ENCODE results near the gene HINFP.
"Not testable (repeated sequence)": the region's sequence is repeated elsewhere in the genome, so short reads cannot be mapped to it uniquely, and the experiment has no call there.

HINFP gene

DNA sequence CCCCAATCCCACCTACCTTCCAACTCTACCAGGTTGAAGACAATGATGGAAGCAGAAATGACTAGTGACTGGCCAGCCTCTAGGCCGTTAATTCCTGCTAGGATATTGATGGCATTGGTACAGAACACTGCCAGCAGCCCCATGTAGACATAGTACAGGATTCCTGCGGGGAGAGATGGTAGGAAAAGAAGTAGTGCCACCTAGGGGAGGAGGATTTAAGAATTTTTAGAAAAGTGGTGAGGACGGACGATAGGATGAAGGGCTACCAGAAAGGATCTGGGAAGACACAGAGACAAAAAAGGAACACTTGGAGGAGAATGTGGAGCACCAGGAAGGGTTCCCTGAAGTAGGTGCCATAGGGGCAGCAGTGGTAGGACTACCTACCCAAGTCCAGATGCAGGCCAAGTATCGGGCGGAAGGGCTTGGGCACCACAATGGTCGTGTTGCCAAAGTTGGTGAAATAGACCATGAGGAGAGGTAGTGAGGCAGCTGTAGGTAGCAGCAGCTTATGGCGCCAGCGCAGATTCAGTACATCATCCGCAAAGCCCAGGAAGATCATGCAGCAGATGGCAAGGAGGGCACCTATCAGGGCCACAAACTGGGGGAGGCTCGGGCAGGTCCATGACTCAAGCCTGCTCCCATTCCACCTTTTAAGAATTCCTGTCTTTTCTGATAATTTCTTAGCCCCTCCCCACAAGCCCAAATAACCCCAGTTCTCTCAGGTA is 21.0 kb upstream of the HINFP start:
- DNase-seq (ENCODE audit: low read depth in 1 of 2, low spot score in 1 of 2), result no peak

DNA sequence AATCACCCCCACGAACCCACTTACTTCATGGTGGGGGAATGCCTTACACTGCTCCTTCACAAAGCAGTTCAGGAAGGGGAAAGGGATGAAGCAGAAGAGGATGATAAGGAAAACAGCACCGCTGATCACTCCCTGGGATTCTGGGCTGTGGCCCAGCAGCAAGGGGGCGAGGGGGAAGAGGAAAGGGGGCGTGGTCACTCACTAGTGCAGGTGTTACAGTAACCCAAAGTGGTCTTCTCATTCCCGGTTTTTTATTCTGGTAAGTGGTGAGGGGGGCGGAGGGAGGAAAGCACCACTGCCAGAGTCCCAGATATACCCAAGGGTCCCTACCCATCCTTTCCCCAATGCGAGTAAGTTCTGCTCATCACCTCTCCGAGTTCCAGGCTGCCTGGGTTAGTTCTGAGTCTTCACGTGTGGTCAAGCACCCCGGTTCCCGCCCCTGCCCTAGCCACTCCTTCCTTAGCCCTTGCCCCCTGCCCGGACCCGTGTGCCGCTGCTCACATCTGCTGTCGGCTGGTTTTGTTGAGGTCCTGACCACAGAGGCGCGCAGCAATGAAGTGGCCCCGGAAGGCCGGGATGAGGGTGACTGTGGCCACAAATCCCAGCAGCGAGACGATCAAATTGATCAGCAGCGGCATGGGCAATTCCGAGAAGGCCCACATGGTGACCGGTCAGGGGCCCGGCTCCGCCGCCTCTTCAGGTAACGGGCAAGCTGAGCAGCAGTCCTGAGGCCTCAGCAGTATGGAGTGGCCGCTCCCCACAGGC is 20.2 kb upstream of the HINFP start:
- no peak for DNase-seq (ENCODE audit: low read depth in 1 of 2, low spot score in 1 of 2)

DNA sequence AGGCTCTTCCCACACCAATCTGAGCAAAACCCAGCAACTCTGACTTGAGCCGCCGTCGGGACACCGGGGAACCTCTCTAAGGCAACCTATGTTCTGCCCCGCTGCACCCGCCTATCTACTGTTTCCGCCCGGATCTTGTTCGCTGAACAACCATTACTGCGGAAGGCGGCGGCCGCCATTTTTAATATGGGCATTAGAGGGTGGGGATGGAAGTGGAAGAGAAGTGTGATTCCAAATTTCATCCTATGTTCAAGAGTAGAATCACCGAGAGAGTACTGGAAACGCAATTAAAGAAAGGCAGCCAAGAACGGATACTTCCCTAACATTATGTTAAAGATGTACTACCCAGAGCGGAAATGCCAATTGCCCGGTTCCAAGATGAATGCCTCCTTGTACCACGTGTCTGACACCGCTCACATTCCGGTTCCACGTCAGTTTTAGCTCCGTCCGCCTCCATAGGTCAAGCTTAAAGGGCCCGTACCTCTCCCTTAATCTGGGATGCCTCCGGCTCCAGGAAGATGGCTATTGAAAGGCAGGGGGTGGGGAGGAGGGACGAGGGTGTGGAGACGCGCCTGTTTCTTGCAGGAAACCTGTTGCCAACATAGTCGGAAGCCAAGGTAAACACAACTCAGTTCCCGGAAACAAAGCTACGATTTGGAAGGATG is 19.5 kb upstream of the HINFP start, which contains the start of gene DPAGT1:
DPAGT1 (minus strand) TSS at position 95 of the 665 bp plus-strand sequence. CDS start 198 bp downstream, outside the sequence.
- peak; percentile 65 to 76 for DNase-seq (ENCODE audit: low read depth in 1 of 2, low spot score in 1 of 2)

DNA sequence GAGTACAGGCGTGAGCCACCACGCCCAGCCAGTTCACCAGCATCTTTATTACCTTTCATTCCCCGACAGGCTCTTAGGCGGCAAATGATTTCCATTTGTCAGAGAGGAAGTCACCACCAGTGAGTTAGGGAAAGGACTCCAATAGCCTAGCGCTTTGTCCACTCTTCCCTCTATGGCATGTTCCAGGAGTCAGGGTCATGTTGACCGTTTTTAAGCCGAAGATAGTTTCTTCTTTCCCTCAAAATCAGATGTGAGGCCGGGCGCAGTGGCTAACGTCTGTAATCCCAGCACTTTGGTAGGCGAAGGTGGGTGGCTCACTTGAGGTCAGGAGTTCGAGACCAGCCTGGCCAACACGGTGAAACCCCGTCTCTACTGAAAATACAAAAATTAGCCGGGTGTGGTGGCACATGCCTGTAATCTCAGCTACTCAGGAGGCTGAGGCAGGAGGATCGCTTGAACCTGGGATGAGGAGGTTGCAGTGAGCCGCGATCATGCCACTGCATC is 18.2 kb upstream of the HINFP start:
- DNase-seq (ENCODE audit: low read depth in 1 of 2, low spot score in 1 of 2), result not testable (repeated sequence)

DNA sequence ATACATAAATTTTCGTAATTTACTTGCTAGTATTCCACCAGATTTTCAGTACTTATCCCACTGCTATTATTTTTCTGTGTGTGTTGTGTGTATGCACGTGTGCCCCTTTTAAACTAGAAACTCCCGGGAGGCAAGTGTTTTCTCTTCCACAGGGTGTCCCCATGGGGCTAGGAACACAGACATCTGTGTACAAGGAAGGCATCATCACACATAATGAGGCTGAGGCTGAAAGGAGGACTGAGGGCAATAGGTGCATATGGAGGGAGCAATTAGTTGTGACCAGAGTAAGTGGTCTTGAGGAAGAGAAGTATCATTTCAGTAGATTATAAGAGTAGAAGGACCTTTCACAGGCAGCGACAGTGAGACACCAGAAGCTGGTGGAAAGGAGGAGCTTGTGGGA is 17.6 kb upstream of the HINFP start:
- DNase-seq (ENCODE audit: low read depth in 1 of 2, low spot score in 1 of 2), result no peak

DNA sequence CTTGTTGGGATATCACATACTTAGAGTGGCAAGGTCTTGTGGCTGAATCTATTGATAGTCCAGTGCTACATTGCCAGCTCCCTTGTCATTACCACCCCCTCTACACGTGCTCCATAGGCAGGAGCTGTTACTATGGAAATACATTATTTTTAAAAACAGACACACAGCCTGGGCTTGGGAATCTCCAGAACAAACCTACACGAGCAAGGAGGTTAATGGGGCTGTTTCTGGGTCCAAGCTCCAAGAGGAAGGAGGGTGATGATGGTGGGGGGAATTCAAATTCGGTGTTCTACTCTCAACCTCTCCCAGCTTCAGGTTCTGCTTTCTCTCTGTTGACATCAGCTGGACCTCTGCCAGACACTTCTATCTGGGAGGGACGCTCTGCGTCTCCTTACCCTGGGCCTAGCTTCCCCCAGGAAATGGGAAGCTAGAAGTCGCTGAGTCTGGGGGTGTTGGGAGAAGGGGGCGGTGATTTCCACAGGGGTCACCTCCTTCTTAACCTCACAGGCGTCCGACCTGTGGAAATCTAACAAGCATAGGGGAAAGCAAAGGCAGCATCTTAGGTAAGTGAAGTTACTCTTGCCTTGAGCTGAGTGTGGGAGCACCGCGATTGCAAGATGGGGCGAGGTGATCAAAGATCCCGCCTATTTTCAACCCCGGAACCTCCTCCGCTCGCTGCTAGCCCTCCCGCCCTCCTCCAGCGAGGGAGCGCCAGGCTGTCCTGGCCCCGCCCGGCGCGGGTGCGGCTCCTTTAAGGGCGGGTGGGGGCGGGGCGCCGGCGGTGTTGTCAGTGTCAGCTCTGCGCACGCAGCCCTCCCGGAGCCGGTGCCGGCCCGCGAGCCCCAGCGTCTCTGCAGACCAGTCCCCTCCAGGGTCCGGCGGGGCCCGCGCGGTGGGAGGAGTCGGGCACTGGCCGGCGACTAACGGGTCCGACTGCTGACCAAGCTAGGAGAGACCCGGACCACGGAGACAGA is 14.5 kb upstream of the HINFP start, which contains the start of gene C2CD2L:
C2CD2L (plus strand) TSS at position 781 of the 974 bp plus-strand sequence. CDS start 398 bp downstream, outside the sequence.
- peak; percentile 67 to 86 for DNase-seq (ENCODE audit: low read depth in 1 of 2, low spot score in 1 of 2)

DNA sequence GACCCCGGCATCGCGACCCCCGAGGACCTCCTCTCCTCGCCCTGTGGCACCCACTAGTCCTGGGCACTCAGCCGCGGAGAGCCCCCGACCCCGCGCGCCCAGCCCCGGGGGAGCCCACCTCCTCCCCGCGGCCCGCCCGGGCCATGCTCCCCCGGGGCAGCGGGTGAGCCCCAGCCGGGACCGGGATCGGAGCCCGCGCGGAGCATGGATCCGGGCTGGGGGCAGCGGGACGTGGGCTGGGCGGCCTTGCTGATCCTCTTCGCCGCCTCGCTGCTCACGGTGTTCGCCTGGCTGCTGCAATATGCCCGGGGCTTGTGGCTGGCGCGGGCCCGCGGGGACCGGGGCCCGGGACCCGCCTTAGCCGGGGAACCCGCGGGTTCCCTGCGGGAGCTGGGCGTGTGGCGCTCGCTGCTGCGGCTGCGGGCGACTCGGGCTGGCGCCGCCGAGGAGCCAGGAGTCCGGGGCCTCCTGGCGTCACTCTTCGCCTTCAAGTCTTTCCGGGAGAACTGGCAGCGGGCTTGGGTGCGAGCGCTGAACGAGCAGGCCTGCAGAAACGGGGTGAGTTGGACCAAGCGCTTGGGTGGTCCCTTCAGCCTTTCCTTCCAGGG is 13.7 kb upstream of the HINFP start:
- no peak for DNase-seq (ENCODE audit: low read depth in 1 of 2, low spot score in 1 of 2)

DNA sequence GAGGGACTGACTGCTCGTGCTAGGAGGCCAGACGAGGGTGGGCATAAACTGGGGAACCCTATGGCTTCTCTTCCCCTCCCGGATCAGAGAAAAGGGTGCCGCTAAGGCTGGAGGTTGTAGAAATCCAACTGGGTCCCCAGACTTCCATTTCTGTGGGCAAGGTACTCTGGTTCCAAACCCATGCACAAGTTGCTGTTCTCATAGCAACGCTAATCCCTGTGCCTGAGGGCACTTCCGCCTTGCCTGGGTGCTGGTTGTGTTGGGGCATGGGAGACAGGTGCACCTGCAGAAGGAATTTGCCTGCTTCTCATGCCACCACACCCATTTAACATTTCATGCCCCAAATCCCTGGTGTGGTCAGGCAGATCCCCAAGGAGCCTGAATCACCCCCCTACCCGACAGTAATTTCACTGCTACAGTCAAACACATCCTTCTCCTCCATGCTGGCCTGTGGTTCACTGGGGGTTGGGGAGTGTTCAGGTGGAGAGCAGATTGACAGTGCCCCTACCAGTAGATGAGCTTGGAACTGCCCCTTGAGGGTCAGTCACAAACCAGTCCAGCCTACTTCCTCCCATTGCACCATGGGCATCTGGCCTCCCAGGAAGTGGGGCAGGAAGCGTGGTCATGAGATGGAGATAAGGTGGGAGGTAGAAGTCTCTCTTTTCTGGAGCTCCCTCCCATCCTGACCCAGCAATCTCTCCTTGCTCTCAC is 13.1 kb upstream of the HINFP start:
- no peak for DNase-seq (ENCODE audit: low read depth in 1 of 2, low spot score in 1 of 2)

DNA sequence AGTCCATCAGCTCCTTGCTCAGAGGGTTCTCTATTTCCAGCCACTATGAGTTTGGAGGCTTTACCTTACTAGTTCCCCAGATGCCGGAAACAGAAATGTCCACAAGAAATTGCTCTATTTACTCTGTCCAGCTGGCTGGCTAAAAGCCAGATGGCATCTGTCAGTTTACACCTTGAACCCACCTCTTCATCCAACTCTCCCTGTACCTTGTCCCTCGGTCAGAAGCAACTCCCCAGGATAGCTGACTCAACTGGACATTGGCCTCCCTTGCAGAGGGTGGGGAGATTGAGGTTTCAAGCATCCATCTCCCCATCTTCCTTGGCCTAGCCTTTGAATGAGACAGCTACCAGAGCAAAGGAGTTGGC is 12.5 kb upstream of the HINFP start:
- DNase-seq (ENCODE audit: low read depth in 1 of 2, low spot score in 1 of 2), result no peak

DNA sequence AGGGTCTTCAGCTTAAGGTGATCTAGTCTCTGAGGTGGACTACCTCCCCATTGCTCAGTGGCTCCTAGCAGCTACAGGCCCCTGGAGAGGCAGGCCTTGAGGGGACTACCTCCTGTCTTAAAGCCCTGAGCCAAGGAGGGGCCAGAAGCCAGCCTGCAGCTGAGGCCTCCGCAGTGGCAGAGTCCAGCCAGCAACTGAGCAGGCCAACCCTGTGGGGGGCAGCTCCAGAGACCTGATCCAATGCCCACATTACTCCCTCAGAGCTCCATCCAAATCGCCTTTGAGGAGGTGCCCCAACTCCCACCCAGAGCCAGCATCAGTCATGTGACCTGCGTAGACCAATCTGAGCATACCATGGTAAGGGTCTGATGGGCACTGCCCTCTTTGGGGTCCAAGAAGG is 11.5 kb upstream of the HINFP start:
- DNase-seq (ENCODE audit: low read depth in 1 of 2, low spot score in 1 of 2), result no peak

DNA sequence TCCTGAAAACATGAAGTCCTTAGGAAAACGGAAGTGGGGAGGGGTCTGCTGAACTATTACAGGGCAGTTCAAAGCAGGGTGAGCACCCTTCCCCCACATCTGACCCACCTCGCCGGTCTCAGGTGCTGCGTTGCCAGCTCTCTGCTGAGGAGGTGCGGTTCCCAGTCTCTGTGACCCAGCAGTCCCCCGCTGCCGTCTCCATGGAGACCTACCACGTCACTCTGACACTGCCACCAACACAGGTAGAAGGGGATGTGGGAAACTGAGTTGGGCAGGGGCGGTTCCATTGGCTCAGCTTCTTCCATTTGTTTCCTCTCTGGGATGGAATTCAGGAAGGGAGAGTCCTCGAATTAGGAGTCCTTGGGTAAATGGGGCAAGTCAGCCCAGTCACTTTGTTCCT is 10.9 kb upstream of the HINFP start:
- no peak for DNase-seq (ENCODE audit: low read depth in 1 of 2, low spot score in 1 of 2)

DNA sequence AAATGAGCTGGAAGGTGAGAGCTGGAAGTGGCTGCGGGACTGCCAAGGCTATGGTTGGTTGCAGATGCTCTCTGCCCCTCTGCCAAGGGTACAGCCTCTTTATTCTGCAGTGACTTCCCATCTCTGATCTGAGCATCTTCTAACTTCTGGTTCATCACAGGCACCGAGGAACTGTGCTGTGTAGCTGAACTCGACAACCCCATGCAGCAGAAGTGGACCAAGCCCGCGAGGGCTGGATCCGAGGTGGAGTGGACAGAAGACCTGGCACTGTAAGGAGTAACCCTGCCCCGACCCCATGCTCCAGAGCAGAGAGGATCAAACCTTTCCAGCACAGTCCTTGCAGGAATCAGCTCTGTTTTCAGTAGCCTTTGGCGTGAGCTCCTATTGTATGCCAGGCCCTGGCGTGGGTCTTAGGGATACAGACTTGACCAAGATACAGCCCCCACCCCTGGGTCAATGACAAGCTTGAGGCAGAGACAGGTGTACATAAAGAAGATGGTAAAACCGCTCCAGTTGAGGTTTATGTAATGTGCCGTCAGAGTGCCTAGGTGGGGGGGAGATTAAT is 9.9 kb upstream of the HINFP start:
- DNase-seq (ENCODE audit: low read depth in 1 of 2, low spot score in 1 of 2), result no peak

DNA sequence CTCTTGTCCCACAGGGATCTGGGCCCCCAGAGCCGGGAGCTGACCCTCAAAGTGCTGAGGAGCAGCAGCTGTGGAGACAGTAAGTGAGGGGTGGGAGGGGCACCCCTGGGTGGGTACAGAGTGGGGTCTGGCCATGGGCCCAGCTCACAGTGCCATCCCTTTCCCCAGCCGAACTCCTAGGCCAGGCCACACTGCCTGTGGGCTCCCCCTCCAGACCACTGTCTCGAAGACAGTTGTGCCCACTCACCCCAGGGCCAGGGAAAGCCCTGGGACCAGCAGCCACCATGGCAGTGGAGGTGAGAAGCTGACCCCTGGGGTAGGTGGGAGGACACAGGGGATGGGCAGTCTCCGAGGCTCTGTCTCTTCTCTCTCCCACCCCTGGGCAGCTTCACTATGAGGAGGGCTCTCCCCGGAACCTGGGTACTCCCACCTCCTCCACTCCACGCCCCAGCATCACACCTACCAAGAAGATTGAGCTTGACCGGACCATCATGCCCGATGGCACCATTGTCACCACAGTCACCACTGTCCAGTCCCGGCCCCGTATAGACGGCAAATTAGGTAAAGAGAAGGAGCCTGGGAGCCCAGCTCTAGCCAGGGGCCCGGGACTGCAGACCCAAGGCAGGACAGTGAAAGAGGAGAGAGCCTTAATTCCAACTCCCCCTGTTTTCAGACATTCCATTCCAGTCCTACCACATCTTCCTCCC is 8.9 kb upstream of the HINFP start:
- no peak for DNase-seq (ENCODE audit: low read depth in 1 of 2, low spot score in 1 of 2)

DNA sequence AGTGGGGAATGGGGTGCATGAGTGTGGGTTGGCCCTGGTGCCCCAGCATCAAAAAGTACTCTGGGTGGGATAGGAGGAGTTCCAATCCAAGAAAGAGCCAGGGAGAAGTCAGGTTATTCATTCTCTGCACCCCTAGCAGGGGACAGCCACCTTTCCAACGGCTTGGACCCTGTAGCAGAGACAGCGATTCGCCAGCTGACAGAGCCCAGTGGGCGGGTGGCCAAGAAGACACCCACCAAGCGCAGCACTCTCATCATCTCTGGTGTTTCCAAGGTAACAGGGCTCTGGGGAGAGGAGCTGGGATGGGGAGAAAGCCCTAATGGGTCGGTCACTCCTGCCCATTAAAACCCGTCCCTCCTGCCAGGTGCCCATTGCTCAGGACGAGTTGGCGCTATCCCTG is 7.7 kb upstream of the HINFP start:
- no peak for DNase-seq (ENCODE audit: low read depth in 1 of 2, low spot score in 1 of 2)

DNA sequence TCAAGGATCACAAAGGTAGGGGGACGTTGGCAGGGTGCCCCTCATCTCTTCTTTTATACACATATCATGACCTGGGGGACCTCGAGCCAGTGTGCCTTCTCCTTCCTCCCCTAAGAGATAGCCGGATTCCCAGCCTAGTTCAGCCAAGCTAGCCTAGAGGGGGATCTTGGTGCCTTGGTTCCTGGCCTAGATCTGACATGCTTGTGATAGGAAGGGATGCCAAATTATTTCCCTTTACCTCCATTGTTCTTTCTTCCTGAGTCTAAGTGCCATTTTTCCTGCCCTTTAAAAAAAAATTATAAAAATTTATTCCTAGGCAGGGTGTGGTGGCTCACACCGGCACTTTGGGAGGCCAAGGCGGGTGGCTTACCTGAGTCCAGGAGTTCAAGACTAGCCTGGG is 7.0 kb upstream of the HINFP start:
- no peak for DNase-seq (ENCODE audit: low read depth in 1 of 2, low spot score in 1 of 2)

DNA sequence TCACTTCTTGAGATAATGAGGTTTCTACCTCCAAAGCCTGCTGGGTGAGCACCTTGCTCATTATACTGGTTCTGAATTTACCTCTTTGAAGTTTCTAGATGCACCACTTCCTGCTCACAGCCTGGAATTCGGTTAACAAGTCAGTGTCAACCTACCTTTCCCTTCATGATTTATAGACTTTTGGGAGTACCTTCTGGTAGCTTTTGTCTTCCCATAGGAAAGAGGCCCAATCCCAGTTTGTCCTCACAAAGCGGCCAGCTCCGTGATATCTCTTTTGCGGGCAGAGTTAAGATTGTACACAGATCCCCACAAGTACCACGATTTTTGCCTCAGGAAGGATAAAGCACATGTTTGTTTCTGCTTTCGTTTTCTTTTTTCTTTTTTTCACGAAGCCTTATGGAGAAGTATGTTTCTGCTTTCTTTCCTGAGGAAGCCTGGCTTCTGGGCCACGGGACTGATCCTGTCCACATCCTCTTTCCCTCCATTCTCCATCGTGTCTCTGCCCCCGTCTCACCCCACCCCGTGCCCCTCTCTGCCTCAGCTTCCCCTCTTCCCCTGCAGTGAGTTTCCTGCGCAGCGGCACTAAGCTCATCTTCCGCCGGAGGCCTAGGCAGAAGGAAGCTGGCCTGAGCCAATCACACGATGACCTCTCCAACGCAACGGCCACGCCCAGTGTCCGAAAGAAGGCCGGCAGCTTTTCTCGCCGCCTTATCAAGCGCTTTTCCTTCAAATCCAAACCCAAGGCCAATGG is 5.7 kb upstream of the HINFP start:
- DNase-seq (ENCODE audit: low read depth in 1 of 2, low spot score in 1 of 2), result no peak

DNA sequence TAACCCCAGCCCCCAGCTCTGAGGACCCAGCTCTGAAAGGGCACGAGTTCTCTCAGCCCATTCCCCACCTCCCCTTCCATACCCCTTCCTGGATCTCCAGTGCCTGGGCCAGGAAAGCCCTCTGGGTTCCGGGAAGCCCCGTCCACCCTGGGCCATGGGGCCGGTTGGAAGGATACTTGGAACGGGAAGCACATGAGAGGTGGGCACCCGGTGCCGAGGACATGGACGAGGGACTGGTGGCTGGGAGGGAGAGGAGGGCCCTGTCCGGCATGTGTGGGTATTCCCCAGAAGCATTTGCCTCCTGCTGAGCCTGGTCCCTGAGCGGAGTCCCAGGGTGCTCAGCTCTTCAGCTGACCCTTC is 5.2 kb upstream of the HINFP start:
- no peak for DNase-seq (ENCODE audit: low read depth in 1 of 2, low spot score in 1 of 2)

DNA sequence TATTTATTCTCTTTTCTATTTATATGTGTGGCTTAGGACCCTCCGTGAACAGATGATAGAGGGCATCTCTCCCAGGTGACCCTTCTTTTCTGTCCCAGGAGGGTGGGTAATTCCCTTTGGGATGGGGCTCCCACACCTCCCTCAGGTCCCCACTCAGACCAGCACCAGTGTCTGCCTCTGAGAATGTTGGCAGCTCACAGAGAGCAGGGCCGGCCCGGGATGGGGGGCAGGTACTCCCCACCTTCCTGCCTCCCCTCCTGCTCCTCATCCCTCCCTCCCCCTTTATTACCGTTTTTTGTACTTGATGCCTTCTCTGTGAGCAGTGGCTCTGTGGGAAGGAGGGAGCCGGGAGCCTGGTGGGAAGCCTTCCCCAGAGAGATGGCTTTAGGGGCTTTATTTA is 4.8 kb upstream of the HINFP start:
- no peak for DNase-seq (ENCODE audit: low read depth in 1 of 2, low spot score in 1 of 2)

All from activated T-helper 1 cell treated with anti-CD3 and anti-CD28 coated beads, Interleukin-2, amount 50 U/mL, for 16 hours (primary cell).